Measurements from ENCODE around the gene ATF3. TPM values are rescaled to one million over a fixed set of nuclear protein-coding genes. Genes with fewer than 3 reads are reported as not detected.

ATF3 gene
- total and polyA plus RNA-seq, 11 donors, result 4.6 to 74.5 (median 17.8) TPM

GRCh38 chr1:212612041-212612961, 3.7 kb downstream of the ATF3 start:
- Histone ChIP-seq H3K4me3 (no peak overlapping the region), H3K4me1 (peaks cover 0 to 64% (median 26%) of the 10 kb centered on the region in 12 donors), H3K27ac (no peak overlapping the region), H3K36me3 (peaks cover 0 to 27% (median 23%) of the 10 kb centered on the region in 9 donors), H3K9me3 (no peaks in the 10 kb centered on the region), H3K27me3 (peaks cover 0 to 7% (median 0%) of the 10 kb centered on the region in 9 donors)
- ATAC-seq, result no peak
- 84 to 98% (median 94%) methylated on average over 8 of the region's 8 CpGs for WGBS, 4 donors
- intact Hi-C loops (cut with DNase I), result loop anchor here in 2 of 10 donors (5.0 kb wide), 1 partner anchor 135 kb away; no protein-coding TSS in a partner anchor
- TF ChIP-seq, protein P1, sequence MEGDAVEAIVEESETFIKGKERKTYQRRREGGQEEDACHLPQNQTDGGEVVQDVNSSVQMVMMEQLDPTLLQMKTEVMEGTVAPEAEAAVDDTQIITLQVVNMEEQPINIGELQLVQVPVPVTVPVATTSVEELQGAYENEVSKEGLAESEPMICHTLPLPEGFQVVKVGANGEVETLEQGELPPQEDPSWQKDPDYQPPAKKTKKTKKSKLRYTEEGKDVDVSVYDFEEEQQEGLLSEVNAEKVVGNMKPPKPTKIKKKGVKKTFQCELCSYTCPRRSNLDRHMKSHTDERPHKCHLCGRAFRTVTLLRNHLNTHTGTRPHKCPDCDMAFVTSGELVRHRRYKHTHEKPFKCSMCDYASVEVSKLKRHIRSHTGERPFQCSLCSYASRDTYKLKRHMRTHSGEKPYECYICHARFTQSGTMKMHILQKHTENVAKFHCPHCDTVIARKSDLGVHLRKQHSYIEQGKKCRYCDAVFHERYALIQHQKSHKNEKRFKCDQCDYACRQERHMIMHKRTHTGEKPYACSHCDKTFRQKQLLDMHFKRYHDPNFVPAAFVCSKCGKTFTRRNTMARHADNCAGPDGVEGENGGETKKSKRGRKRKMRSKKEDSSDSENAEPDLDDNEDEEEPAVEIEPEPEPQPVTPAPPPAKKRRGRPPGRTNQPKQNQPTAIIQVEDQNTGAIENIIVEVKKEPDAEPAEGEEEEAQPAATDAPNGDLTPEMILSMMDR (IDR thresholded peaks at IDR 0.05), result no peak
- TF ChIP-seq POLR2A (IDR thresholded peaks at IDR 0.05), result no peak
- DNase-seq, result no peak

GRCh38 chr1:212613440-212614335, 5.1 kb downstream of the ATF3 start:
- intact Hi-C loops (cut with DNase I), result loop anchor here in 2 of 10 donors (5.0 kb wide), 1 partner anchor 136 kb away; no protein-coding TSS in a partner anchor
- no peak for ATAC-seq

GRCh38 chr1:212614453-212615200, 6.1 kb downstream of the ATF3 start:
- intact Hi-C loops (cut with DNase I), result loop anchor here in 2 of 10 donors (5.0 kb wide), 1 partner anchor 137 kb away; no protein-coding TSS in a partner anchor
- TF ChIP-seq, protein P1 (IDR thresholded peaks at IDR 0.05), result no peak
- no peak for TF ChIP-seq POLR2A (IDR thresholded peaks at IDR 0.05)
- Histone ChIP-seq H3K4me1 (peaks cover 0 to 54% (median 17%) of the 10 kb centered on the region in 12 donors), H3K4me3 (no peak overlapping the region), H3K27ac (peak overlapping the region in 1 of 12 donors; percentile 58), H3K27me3 (no peaks in the 10 kb centered on the region), H3K9me3 (no peaks in the 10 kb centered on the region), H3K36me3 (peaks cover 0 to 50% (median 46%) of the 10 kb centered on the region in 9 donors)
- WGBS, 4 donors, result 92 to 95% (median 94%) methylated on average over 5 of the region's 5 CpGs
- ATAC-seq (no peak), DNase-seq (no peak)

More at GRCh38 chr1:212613440-212614335, 5.1 kb downstream of the ATF3 start:
- no peaks in the 10 kb centered on the region for H3K9me3 ChIP-seq
- DNase-seq, result no peak
- TF ChIP-seq POLR2A (IDR thresholded peaks at IDR 0.05), result no peak
- TF ChIP-seq, protein P1 (IDR thresholded peaks at IDR 0.05), result no peak
- peaks cover 0 to 56% (median 20%) of the 10 kb centered on the region in 12 donors for H3K4me1 ChIP-seq
- WGBS, 4 donors, result 94 to 97% (median 95%) methylated on average over 8 of the region's 8 CpGs
- H3K27ac ChIP-seq, result peak overlapping the region in 1 of 12 donors; percentile 58
- H3K4me3 ChIP-seq, result no peak overlapping the region
- no peaks in the 10 kb centered on the region for H3K27me3 ChIP-seq
- H3K36me3 ChIP-seq, result peaks cover 0 to 40% (median 37%) of the 10 kb centered on the region in 9 donors
